NCI-H510A treated with DMSO at 0.1 percent for 48 hours (cell line): ENCODE data around the gene COMT.
"Not testable (repeated sequence)": the region's sequence is repeated elsewhere in the genome, so short reads cannot be mapped to it uniquely, and the experiment has no call there.

Experiments used
- DNase-seq: peaks from one replicate; lab custom pipeline; 2025; lab: John Stamatoyannopoulos, UW

Gene COMT

GRCh38 chr22:19929586-19930550, 11.7 kb upstream of the COMT start:
- no peak for DNase-seq

- DNase-seq = no peak
These were observed 10.8 kb upstream of the COMT start for GRCh38 chr22:19930551-19931486.

GRCh38 chr22:19931514-19931913, 10.1 kb upstream of the COMT start:
- DNase-seq = no peak

GRCh38 chr22:19932367-19933206, 9.0 kb upstream of the COMT start:
- DNase-seq = peak; percentile 64

GRCh38 chr22:19933341-19934241, 8.0 kb upstream of the COMT start:
- DNase-seq = peak; percentile 64

GRCh38 chr22:19935123-19935718, 6.4 kb upstream of the COMT start:
- DNase-seq = not testable (repeated sequence)

GRCh38 chr22:19936513-19936912, 5.1 kb upstream of the COMT start:
- no peak for DNase-seq

- no peak for DNase-seq
These were observed 3.7 kb upstream of the COMT start for GRCh38 chr22:19937616-19938473.

- no peak for DNase-seq
These were observed 822 bp upstream of the COMT start for GRCh38 chr22:19940536-19941364.

GRCh38 chr22:19942157-19943081, 847 bp downstream of the COMT start:
- no peak for DNase-seq

GRCh38 chr22:19943082-19944026, 1.8 kb downstream of the COMT start:
- no peak for DNase-seq

- no peak for DNase-seq
These were observed 6.6 kb downstream of the COMT start for GRCh38 chr22:19948057-19948760.

GRCh38 chr22:19951346-19951745, 9.8 kb downstream of the COMT start:
- no peak for DNase-seq

- DNase-seq = peak; percentile 22
These were observed 13.9 kb downstream of the COMT start for GRCh38 chr22:19955241-19956128.
